ENCODE results near the gene IMPDH1.

IMPDH1 gene

GRCh38 chr7:128434413-128435326 is 24.9 kb upstream of the IMPDH1 start:
- no peak for DNase-seq (ENCODE audit: low spot score)

DNA sequence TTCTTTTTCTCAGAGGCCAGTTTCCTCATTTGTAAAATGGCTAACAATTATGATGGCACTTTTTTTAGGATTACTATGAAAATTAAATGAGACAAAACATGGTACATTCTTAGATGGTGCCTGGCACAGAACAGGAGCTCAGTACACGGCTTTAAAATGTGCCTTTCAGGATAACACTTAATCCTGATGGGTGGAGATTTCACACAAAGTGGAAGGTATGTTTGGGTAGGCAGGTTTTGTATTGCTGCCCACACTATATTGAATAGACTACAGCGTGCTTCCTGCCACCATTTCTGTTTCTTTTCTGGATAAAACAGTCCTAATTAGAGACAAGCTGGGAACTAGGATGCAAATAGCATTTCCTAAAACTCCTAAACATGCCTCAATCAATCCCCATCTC is 22.0 kb upstream of the IMPDH1 start:
- no peak for DNase-seq (ENCODE audit: low spot score)

DNA sequence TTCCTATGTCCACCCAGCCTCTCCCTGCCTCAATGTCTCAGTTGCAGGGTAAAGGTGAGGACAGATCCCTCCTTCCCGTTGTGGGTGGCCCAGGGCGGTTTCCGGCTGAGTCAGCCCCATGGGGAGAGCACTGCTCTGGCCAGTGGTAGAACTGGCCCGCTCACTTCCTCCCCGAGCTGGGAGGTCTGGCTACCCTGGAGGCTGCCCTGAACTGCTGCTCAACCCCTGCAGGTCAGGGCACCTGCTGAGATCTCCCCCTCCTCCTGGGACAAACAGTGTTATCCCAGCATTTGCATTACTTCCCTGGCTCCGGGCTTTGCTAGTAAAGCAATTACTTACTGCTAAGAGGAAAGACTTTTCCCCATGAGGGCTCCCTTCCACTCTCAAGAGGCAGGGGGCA is 21.4 kb upstream of the IMPDH1 start:
- no peak for DNase-seq (ENCODE audit: low spot score)

DNA sequence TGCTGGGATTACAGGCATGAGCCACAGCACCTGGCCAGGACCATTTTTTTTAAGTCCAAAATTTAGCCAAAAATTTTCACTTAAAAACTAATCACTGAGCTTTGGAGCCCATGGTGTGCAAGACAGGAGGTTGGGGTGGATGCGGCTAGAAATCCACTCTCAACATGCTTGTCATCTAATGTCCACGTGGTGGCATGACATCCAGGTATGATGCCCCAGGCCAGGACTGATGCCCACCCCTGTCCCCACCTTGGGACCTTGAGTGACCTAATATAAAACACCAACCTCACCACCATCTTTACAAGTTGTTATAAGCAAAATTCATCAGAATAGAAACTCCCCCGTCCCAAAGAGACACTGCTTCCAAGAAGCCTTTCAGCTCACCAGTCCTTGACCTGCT is 20.4 kb upstream of the IMPDH1 start:
- DNase-seq (ENCODE audit: low spot score) = no peak

- DNase-seq (ENCODE audit: low spot score) = peak; percentile 76
Observed at GRCh38 chr7:128427289-128427891, 17.6 kb upstream of the IMPDH1 start.

GRCh38 chr7:128425850-128426249 is 16.1 kb upstream of the IMPDH1 start:
- DNase-seq (ENCODE audit: low spot score) = peak; percentile 55

GRCh38 chr7:128424686-128425275 is 15.0 kb upstream of the IMPDH1 start:
- DNase-seq (ENCODE audit: low spot score) = no peak

DNA sequence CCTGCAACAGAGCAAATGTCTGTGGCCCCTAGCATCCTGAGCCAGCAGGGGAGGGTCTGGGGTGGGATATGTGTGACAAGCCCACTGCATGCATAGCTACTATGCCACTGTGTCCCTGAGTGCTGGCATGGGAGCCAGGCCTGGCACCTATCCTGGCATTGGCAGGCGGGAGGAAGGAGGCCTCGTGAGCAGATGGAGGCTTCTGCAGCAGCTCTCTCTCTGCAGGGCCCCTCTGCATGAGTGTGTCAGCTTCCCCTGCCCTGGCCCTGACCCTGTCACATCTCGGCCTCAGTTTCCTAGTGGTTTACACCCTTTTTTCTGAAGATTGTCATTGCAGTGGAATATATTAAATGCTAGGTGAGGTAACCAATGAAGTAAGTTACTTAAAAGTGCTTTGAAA is 13.1 kb upstream of the IMPDH1 start:
- peak; percentile 92 for DNase-seq (ENCODE audit: low spot score)

- DNase-seq (ENCODE audit: low spot score) = no peak
Observed at GRCh38 chr7:128422037-128422436, 12.3 kb upstream of the IMPDH1 start.

- no peak for DNase-seq (ENCODE audit: low spot score)
Observed at GRCh38 chr7:128421384-128421783, 11.6 kb upstream of the IMPDH1 start.

- DNase-seq (ENCODE audit: low spot score) = no peak
Observed at GRCh38 chr7:128420773-128421172, 11.0 kb upstream of the IMPDH1 start.

- no peak for DNase-seq (ENCODE audit: low spot score)
Observed at GRCh38 chr7:128419257-128419656, 9.5 kb upstream of the IMPDH1 start.

DNA sequence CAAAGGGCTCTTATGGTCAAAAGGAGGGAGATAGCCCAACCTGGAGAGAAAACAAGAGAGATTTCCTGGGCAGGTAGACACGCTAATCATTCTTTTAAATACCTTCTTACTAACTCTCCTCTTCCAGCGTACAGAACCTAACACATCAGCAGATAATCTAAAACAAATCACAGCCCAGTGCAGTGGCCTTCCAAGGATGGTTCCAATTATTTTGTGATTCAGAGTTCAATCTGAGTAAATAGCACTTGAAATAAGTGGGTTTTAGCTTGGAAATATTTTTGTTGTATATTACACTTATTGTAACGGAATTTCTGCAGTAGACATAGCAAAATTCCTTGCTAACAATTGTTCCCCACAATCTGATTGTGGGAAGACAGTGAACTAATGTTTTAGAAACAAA is 7.3 kb upstream of the IMPDH1 start:
- no peak for DNase-seq (ENCODE audit: low spot score)

- DNase-seq (ENCODE audit: low spot score) = no peak
Observed at GRCh38 chr7:128415217-128415785, 5.5 kb upstream of the IMPDH1 start.

DNA sequence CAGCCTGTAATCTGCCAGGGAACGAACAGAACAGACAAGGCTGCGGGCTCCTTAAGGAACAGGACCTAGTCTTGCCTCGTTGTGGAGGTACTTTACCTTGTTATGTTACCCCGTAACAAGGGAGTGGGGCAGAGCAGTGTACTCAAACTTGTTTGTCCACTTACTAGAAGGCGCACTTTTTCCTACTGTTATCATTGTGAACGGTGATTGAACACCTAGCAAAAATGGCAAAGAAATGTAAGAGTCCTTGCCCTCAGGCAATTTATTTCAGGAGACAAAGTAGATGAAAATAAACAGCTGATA is 620 bp upstream of the IMPDH1 start:
- DNase-seq (ENCODE audit: low spot score) = no peak

DNA sequence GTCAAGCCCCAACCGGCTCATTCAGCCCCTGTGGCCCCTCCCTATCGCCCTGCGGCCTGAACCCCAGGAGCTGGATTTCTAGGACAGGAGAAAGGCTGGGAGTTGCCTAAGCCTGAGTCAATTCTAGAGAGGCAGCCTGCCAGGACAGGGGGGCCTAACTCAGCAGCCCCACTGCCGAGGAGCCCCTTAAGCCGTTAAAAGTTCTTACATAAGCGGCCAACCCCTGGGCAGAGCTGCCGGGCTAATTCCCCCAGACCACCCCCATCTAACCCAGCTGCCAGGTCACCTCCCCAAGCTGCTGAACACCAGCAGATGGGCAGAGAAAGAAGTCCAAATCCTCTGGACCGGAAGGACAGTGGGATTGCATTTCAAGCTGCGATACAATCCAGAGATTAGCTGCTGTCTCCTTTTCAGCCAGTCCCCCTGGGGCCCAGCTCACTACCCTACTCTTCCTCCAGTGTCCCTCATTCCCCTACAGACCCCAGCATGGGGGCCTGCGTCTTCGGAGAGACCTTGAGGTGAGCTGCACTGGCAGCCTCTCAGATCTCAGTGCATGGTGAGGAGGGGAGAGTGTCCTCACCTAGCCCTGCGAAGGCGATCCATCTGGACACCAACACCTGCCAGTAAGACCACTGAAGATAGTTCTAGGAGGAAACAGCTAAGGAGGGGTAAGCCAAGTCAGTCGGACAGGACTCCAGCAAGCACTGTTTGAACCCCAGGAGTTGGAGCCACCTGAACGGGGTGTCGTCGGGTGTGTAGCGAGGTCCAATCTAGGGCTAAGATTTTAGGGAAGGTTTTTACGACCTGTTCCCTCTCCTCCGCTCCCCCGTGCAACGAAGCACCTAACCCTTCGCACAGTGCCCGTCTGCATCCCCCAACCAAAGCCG is 830 bp downstream of the IMPDH1 start:
- DNase-seq (ENCODE audit: low spot score) = no peak

DNA sequence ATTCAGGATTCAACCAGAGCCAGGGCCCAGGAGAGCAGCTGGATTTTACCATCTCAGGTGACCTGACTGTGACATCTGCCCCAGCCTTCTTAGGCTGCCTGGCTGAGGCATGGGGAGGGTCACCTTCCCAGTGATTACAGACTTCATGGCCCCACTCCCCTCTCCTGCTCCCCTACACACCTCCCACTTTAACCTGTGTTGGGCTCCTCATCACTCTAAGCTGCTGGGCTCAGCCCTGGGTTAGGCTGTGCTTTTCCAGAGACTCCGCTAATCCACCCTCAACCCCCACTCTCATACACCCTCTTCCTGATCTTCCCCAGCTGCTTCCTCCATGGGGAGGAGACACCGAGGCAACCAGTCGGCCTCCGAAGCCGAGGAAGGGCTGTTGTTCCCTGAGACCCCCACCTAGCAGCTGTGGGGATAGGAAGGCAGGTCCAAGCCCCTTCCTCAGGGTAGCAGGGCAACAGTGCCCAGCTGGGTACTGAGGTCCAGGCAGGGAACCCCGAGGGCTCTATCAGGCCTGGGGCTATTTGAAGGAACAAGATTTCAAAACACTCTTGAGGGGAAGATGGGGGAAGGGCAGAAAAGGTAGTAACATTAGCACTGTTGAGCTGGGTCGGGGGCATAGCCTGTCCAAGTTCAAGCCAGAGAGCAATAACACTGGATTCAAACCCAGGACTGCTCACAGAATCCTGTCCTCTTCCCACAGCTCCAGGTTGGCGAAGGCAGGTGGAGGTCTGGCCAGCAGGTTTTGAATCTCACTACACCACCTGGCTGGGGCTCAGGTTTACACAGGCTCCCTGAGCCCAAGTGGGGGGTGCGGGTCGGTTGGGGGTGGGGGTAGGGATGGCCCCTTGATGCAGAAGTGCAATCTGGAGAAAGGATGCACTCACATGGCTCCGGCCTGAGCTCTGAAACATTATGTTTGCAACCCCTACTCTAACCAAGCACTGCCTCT is 1.8 kb downstream of the IMPDH1 start:
- no peak for DNase-seq (ENCODE audit: low spot score)

GRCh38 chr7:128407233-128407589 is 2.6 kb downstream of the IMPDH1 start:
- no peak for DNase-seq (ENCODE audit: low spot score)

- no peak for DNase-seq (ENCODE audit: low spot score)
Observed at GRCh38 chr7:128406314-128407232, 3.2 kb downstream of the IMPDH1 start.

All from cerebellar cortex (tissue), 1 donor.